NK-92 (cell line): ENCODE measurements around the gene KREMEN2.

ENCODE experiments used
- DNase-seq: peaks from one replicate; lab custom pipeline; 2025; ENCODE audit not compliant: unreplicated experiment; lab: John Stamatoyannopoulos, UW

The KREMEN2 gene

GRCh38 chr16:2976201-2976600, 12.1 kb downstream of the KREMEN2 start:
- DNase-seq, result no peak

DNA sequence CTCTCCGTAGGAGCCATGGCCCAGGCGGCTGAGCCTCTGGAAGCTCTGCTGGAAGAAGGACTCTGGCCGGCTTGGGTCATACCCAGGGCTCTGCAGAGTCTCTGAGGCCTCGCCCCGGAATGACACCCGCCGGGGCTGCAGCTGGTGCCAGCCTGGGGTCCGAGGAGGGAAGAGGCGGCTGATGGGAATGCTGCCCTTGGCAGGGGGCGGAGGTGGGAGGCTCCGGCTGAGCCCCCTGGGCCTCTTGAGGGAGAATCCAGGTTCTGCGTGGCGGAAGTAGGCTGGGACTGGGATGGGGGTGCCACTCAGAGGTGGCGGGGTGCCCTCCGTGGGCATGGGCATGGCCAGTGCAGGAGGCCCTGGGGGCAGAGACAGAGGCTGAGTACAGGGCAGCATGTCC, 12.6 kb downstream of the KREMEN2 start:
- no peak for DNase-seq

- no peak for DNase-seq
These were observed 13.4 kb downstream of the KREMEN2 start for GRCh38 chr16:2977440-2977839.

DNA sequence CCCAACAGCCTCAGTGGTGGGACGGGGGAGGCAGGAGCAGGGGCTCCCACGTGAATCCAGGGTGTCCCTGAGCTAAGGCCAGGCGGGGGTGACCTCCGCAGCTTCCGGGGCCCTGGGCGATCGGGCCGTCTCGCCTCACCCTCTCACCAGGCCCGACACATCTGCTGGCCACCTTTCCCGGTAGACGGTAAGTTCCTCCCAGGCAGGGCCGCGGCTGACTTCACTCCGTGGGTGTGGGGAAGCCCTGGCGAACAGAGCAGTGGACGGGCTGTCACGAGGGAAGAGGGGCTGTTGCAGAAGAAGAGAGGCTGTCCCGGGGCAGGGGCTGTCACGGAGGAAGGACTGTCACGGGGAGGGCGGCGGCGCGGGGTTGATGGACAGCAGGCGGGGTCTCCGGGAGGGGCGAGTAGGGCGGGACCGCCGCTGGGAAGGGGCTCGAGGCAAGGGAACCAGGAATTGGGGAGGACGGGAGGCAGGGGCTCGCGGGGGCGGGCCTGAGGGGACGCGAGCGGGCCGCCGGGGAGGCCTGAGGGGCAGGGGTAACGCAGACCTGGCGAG, 15.7 kb downstream of the KREMEN2 start:
- no peak for DNase-seq

DNA sequence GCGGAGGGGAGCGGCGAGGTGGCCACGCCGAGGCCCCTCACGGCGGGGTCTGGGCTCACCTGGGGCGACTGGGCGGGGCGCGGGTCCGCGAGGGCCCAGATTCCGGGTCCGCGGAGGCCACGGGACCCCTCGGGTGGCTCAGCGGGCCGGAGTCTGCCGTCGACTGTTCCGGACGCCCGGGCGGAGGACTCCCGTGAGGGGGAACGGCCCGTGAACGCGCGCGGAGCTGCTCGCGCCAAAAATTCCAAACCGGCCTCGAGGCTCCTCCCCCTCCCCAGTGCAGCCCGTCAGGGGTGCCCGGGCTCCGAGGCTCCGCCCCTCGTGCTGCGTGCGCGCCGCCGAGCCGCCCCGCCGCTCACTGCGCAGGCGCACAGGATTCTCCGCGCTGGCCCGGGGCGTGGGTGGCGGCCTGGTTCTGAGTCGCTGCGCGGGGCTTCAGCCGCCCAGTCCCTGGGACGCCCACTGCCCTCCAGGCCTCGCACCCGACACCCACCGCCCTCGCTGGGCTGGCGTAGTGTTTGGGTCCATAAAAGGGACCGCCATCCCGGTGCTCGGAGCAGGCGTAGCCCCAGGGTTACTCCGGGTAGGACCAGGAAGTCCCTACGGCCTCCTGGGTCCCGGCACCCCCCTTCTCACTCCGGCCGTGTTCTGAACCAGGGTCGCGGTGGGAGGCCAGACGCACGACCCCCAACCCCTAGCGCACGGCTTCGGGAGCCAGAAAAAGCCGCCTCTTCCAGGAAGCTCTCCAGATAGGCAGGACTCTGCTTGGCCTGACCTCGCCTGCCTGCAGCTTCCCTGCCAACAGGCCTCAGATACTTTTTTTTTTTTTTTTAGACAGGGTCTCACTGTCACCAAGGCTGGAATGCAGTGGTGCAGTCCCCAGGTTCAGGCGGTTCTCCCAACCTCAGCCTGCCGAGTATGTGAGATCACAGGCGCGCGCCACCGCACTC, 16.4 kb downstream of the KREMEN2 start, which contains the start of gene PKMYT1:
TSS of gene PKMYT1 (minus strand) at position 220 of the 950 bp plus-strand sequence. CDS start 789 bp downstream, outside the sequence.
- DNase-seq, result peak; percentile 61

- DNase-seq, result no peak
These were observed 17.3 kb downstream of the KREMEN2 start for GRCh38 chr16:2981177-2981898.

DNA sequence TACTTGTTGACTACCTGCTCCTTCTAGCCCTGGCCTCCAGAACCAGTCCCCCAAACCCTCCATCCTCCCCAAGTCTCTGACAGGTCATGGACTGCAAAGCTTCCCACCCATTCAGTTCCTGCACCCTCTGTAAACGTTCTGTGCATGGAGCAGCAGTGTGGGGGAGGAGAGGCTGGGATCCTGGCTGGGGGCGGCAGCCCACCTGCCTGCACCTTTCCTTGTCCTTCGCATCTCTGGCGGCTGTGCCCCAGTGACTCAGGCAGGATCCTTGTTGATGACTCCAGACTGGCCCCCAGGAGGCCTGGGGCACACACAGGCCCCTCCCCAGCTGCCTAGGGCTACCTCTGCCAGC, 17.8 kb downstream of the KREMEN2 start:
- no peak for DNase-seq

- DNase-seq, result no peak
These were observed 18.3 kb downstream of the KREMEN2 start for GRCh38 chr16:2982402-2982801.

GRCh38 chr16:2983706-2984136, 19.6 kb downstream of the KREMEN2 start:
- no peak for DNase-seq

DNA sequence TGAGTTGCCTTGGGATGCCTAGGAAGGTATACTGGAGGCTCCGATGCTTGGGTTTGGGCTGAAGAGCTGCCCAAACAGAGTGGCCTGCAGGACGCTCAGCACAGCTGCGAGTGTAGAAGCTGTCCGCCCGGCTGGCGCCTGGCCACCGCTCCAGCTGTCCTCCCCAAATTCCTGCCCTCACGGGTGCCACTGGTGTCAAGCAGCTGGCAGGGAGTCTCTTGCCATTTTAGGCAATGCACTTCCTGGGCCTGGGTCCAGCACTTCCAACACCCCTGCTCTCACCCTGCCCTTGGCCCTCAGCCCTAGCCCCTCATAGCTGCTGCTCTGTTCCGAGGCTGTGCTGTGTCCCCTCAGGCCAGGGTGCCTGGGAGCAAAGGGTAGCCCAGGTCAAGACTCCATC, 21.4 kb downstream of the KREMEN2 start:
- no peak for DNase-seq

GRCh38 chr16:2985893-2986355, 21.8 kb downstream of the KREMEN2 start:
- DNase-seq, result no peak

DNA sequence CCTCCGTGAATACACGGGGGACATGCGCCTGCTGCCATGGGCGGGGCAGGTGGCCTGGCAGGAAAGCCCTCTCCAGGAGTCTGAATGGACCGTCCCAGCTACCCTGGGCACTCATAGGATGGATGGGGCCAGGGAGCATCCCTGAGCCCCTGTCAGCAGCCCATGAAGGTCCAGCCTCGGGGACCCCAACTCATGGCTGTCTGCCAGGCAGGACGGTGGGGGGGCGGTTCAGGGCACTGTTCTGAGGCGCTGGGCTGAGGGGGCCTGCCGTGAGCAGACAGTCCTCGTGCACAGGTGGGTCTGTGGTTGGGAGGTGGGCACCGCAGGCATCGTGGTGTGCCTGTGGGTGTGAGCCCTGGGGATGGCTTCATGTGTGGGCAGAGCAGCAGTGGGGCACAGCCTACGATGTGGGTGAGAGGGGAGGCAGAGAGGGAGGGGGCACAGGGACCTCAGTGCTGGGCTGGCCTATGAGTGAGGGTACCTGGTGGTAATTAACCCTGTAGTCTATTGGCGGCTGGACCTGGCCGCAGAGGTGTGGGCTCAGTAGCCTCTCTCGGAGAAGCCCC, 22.6 kb downstream of the KREMEN2 start:
- no peak for DNase-seq

- DNase-seq, result no peak
These were observed 23.2 kb downstream of the KREMEN2 start for GRCh38 chr16:2987286-2987685.

- DNase-seq, result no peak
These were observed 23.8 kb downstream of the KREMEN2 start for GRCh38 chr16:2987833-2988232.

- no peak for DNase-seq
These were observed 24.6 kb downstream of the KREMEN2 start for GRCh38 chr16:2988590-2989099.

GRCh38 chr16:2990891-2991290, 26.8 kb downstream of the KREMEN2 start:
- no peak for DNase-seq

DNA sequence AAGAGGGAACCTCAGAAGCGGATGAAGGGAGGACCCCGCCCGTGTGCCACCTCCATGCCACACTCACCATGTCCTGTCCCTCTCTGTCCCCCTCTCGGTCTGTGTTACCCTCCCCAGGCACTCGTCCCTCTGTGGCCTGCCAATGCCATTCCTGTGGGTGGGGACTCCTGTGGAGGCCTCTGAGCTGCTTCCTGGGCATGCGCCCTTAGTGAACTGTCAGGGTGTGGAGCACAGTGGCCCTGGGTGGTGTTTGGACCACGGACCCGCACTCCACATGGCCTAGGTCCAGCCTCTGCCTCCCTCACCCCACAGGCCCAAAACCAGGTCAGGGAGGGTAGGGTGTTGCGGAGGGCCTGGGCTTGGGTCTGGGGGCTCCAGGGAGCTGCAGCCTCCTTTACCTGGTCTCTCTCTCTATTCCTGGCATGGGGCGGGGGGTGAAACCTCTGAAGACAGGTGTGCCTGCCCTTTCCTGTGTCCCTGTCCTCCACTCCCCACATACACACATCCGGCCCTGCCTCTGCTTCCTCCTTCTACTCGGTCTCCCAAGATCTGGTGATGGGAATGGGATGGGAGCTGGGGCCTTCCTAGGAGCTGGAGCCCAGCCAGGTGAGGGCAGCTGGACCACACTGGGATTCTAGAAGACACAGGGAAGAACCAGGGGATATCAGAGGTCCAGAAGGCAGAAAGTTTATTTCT, 27.6 kb downstream of the KREMEN2 start:
- no peak for DNase-seq

- no peak for DNase-seq
These were observed 28.5 kb downstream of the KREMEN2 start for GRCh38 chr16:2992383-2993081.

- DNase-seq, result no peak
These were observed 32.2 kb downstream of the KREMEN2 start for GRCh38 chr16:2996298-2996697.

DNA sequence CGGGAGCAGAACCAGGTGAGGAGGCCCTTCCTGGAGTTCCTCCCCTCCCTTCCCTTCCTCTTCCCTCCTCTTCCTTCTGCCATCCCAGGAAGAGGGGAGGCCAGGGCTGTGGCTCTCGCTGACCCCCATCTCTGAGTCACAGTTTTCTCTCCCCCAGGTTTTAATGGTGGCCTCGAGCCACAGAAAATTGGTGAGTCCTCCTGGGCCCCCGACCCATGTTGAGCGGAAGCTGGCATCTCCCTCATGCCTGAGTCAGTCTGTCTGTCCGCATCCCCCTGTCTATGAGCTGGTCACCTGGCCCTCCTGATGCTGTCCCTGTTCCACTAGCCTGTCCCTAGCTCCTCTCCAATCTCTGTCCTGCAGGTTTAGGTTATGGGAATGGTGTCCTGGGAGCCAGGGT, 35.9 kb downstream of the KREMEN2 start:
- no peak for DNase-seq
